Activated CD4-positive, alpha-beta T cell treated with anti-CD3 and anti-CD28 coated beads, Interleukin-2, Interleukin-4, amounts not matched to agents 100 ng/mL and 50 ng/mL, durations not matched to agents 16 hours and 8 hours (primary cell): Measurements from ENCODE around the gene ACACB.
A peak's percentile ranks its signal among the peaks of the same experiment; 100 is the strongest.
"Not testable (repeated sequence)": the region's sequence is repeated elsewhere in the genome, so short reads cannot be mapped to it uniquely, and the experiment has no call there.

Experiments used
- DNase-seq: peaks from one replicate; pipeline ENCODE4 v3.0.0-alpha.2; 2020; ENCODE audit warnings: low spot score

ACACB gene

DNA sequence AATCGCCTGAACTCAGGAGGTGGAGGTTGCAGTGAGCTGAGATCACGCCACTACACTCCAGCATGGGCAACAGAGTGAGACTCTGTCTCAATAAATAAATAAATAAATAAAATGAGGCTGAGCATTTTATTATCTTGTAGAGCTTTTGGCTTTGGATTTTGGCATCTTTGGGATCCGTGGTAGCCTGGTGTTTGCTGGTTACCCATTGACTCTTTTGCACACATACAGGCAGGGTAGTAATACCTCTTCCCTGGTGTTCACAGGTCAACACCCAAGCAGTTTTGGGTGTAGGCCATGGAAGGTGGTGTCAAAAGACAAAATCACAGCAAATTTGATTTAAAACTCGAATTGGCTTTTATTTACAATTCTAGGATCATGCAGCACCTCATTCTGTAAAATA, 27.8 kb downstream of the ACACB start:
- DNase-seq: no peak

DNA sequence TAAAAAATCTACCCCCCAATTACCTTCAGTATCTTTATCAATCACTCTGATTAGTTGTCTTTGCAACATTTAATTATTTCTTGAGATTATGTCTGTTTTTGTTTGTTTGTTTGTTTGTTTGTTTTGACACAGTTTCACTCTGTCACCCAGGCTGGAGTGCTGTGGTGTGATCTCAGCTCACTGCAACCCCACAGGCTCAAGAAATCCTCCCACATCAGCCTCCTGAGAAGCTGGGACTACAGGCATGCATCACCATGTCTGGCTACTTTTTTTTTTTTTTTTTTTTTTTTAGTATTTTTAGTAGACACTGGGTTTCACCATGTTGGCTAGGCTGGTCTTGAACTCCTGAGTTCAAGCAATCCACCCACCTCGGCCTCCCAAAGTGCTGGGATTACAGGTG, 30.7 kb downstream of the ACACB start:
- DNase-seq: not testable (repeated sequence)

DNA sequence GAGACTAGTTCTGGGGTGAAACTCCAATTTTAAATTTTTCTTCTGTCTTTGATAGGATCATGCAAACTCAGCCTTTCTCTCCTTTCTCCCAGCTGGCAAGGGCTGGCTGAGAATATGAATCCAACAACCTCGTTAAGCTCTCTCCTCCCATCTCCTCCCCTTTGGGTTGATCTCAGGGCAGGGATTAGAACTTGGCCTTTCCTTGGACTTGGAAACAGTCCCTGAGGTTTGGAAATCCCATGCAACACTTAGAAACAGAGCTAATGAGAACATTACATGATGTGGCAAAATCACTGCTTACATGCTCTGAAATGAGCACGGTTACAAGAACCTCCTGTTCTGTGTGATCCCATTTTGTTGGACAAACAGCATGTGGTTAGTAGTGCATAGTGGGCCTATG, 31.6 kb downstream of the ACACB start:
- DNase-seq: no peak

DNA sequence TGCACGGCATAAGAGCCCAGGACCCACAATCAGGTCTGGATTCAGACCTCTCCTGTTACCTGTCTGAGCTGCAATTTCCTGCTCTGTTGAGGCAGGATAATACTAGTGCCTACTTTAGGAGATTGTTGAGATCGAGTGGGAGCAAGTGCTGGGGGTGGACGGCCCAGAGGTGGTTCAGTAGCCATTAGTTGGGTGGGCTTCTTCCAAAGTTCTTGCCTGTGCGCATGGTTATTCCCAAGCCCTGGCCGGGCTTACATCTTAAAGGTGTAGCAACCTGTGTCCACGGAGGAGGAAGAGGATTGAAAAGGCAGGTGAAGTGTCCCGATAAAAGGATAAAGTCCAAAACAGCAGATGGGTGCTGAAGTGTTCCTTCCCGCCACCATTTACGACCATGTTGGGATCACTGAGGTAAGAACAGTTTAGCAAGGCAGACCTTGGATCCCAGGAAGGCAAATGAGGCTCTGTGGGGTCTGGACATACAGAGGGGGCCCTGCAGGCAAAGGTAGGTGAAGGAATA, 33.8 kb downstream of the ACACB start:
- DNase-seq: no peak

DNA sequence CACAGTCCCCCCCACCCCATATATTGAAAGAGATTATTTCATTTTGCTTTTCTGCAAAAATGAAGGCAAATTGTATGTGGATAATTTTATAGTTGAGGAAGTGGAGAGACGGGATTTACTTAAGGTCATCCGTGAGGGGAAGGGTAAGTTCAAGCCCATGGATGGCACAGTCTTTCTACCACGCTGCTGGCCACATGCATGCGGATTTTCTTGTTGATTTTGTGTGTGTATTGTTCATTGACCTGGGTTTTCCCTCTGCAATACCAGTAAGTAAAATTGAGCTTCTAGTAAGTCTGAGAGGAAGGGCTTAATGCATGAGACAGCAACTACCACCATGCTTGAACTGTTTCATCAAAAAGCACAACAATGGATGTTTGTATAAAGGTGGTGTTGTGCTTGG, 35.1 kb downstream of the ACACB start:
- DNase-seq: no peak

DNA sequence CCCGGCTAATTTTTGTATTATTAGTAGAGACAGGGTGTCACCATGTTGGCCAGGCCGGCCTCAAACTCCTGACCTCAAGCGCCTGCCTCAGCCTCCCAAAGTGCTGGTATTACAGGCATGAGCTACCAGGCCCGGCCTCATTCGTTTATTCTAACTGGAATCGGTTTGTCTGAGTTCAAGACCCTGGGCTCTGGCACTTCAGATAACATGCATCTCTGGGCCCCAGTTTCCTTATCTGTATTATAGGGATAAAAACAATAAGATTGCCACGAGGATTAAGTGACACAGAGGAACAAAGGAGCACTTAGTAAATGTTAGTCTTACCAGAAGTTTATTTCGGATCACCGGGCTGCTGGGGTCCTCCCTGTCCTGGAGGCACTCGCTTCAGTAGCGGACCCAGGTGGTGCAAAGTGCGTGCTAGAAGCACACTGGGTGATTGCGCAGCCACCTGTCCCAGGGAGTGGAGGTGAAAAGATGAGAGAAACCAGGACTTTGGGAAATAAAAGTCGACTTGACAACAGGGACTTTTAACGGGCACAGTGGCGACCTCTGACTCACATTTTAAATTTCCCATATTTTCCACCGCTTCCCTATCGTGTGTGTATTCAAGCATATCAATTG, 37.5 kb downstream of the ACACB start:
- no peak for DNase-seq

DNA sequence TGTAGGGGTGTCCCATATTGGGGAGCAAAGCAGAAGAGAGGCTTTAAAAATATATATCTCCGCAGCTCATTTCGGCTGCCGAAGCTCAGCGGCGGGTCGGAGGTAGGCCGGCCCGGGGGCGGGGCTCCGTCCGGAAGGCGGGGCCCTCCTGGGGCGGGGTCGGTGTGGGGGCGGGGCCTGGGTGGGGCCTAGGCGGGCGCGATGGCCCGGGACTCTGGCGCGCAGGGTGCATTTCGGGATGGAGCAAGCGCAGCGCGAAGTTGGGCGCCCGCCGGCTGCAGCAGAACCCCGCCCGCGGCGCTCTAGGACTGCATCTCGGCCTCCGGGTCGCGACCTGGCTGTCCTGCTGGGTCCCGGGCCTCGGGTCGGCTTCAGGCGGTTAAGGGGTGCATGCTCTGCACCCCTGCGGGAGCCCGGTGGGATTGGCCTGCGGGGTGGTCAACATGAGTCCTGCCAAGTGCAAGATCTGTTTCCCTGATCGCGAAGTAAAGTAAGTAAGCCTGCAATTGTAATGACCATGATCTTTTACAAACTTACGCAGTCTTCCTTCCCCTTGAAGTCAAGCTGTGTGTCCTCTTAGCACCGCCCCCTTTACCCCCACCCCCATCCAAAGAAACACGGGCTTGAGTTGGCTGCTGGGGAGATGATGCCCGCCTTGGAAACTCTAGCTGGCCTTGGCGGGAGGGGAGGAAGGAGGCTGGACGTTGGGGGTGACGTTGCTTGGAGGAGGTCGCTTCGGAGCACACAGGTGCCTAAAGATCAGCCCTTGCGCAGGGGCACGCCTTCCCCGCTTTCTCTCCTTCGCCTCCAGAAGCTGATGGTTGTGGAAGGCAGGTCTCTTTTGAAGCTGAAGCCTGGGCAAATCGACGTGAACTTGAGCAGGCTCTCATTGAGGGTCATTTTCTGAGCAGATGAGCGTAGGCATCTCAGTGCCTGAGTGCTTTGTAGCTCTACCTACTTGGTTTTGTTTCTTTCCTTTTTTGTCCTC, 38.4 kb downstream of the ACACB start:
- DNase-seq: peak; percentile 84

DNA sequence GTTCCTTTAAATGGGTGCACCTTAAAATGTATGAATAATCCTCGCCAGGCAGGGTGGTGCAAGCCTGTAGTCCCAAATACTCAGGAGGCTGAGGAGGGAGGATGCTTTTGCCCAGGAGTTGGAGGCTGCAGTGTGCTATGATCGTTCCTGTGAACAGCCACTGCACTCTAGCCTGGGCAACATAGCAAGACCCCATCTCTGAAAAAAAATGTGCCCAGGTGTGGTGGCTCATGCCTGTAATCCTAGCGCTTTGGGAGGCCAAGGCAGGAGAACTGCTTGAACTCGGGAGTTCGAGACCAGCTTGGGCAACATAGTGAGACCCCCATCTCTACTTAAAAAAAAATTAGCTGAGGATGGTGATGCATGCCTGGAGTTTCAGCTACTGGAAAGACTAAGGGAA, 39.6 kb downstream of the ACACB start:
- DNase-seq: no peak

DNA sequence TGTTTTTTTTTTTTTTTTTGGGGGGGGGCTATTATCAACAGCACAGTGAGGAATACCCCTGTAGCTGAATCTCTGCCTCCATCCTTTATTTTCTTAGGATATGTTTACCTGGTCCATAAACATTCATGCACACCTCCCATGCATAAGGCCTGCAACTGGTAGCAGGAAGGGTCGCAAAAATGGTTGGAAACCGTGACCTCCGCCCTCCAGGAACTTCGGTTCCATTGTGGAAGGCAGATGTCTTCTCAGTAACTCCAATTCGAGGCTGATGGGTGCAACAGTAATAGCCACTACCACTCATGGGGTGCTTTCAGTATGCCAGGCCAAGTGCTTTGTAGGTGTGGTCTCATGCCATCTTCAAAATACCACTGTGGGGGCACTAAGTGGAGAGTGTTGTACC, 40.2 kb downstream of the ACACB start:
- no peak for DNase-seq

DNA sequence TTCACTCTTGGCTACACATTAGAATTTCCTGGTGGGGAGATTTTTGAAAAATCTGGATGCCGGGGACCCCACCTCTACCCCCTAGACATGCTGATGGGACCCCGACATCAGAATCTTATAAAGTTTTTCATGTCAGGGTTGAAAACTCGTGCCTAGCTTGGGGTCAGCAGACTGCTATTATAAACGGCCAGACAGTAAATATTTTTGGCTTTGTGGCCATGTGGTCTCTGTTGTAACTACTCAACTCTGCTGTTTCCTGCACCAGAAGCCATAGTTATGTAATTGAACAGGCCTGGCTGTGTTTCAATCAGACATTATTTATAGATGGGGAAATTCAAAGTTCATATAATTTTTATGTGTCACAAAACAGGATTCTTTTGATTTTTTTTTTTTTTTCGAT, 41.6 kb downstream of the ACACB start:
- no peak for DNase-seq

DNA sequence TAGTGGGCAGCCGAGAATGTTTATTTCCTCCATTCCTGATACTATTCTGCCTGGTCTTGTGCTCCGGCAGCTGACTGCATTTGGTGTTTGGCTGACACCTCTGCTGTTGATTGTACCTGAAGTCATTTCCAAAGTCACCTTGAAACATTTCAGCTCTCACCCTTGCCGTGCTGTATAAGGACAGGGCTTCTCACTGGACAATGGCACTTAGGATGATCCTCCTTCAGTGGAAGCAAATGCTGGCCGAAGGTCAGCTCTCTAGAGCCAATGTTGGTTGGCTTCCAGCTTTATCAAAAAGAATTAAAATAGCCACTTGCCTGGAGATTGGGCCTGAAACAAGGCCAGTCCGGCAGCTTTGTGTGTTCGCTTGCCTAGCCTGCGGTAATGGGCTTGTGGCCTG, 44.0 kb downstream of the ACACB start:
- DNase-seq: no peak

DNA sequence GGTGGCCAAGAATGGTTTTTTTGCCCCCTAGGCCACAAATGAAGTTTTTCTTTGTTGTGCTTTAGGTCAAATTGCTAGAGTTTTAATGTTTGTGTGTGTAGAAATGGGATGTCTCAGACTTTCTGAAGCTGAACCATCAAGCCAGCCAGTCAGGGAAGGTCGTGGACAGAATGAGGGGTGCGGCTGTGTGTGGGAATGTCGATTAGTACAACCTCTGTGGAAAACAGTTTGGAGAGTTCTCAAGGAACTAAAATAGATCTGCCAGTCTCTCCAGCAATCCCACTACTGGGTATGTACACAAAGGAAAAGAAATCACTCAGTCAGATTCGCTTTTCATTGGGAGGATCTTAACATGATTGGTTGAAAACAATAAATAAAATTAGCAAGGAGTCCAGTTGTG, 44.5 kb downstream of the ACACB start:
- no peak for DNase-seq

DNA sequence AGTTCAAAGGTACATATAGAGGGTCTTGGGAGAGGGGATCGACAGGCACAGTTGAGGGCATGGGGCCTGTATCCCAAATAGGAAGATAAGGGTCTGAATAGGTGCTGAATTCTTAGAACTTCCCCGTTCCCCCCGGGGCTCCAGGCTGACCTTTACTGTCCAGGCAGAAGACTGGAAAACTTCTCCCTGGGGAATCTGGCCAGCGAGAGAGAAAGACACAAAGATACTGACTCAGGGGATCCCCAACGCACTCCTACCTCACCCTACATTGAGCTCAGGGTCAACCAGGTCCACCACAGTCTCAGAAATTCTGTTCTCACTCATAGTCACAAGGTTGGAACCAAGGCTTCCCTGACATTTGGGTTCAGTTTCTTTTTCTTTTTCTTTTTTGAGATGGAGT, 46.2 kb downstream of the ACACB start:
- no peak for DNase-seq

DNA sequence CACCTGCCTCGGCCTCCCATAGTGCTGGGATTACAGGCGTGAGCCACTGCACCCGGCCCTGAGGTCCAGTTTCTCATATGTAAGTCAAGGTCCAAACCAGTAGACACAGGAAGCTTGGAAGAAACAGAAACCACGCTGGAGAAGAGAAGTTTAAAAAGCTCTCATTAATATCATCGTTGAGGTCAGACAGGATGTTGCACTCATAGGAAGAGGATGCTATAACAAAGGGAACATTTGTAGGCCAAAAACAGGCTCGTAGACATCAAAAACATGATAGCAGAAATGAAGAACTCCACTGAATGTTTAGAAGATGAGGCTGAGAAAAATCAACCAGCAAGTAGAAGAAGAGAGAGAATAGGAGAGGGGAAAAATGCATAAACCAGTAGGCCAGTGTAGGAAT, 46.8 kb downstream of the ACACB start:
- DNase-seq: no peak

DNA sequence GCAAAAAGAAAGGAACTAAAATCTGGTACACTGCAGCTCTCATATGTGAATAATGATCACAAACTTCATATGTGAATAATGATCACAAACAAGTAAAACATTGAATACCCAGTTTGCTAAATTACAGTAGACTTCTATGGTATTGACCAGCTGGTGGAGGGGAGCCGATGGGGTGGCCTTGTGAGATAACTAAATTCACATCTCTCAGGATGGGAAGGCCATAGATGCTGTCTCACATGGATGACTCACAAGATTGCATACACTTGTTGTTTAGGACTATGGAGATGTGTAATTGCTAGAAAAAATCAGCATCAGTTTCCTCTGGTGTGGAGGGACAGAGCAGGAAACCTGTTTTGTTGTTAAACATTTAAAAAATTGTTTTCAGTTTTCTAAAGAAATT, 49.2 kb downstream of the ACACB start:
- no peak for DNase-seq

DNA sequence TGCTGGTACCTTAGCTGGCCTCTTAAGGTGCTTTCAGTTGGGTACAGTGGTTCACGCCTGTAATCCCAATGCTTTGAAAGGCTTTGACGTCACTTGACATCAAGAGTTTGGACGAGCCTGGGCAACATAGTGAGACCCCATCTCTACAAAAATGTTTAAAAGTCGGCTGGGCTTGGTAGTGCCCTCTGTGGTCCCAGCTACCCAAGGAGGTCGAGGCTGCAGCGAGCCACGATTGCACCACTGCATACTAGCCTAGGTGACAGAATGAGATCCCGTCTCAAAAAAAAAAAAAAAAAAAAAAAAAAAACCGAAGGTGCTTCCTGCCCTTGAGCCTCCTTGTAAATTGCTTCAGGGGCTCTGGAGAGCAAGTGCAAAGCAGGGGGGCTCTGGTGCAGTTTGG, 50.0 kb downstream of the ACACB start:
- DNase-seq: no peak

DNA sequence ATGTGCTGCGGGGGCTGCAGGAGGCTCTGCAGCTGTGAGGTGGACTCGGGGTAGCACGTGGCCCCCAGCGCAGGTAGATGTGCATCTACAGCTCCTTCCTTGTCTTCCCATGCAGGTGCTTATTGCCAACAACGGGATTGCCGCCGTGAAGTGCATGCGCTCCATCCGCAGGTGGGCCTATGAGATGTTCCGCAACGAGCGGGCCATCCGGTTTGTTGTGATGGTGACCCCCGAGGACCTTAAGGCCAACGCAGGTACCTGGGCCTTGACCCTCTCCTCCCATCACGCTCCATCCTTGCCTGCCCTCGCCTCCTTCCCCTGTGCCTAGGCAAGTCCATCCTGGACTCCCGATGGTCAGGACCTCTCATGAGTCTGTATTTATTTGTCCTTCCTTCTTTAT, 51.4 kb downstream of the ACACB start:
- no peak for DNase-seq

DNA sequence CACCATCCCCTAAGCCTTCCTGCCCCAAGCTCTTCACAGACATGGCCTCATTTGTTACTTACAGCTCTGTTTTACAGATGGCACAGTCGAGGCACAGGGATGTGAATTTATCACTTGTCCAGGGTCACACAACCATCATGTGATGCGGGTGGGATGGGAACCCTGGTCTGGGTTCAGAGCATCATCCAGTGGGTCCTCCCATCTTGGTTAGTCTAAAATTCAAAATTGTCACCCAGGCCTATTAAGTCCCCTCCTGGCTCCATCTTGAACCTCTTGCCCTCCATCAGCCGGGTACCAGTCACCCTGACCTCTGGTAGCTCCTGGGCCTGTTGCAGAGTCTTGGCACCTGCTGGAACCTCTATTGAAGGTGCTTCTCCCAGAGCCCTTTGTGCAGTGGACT, 52.9 kb downstream of the ACACB start:
- no peak for DNase-seq

DNA sequence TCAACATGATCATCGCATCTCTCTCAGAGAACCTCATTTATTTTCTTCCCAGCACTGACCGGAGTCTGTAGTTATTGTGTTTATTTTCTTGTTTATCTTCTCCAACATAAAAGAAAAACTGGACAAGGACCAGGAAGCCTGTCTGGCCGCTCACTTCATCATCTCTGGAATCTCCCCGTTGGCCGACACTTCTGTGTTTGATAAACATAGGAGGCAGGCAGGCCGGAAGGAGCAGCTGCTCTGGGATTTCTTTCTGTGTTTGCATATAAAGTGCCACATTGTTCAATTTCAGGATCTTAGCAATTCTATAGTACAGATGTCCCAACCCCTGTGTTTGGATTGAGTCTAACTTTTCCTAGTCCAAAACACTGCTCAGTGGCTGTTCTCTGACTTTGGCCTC, 53.3 kb downstream of the ACACB start:
- no peak for DNase-seq

DNA sequence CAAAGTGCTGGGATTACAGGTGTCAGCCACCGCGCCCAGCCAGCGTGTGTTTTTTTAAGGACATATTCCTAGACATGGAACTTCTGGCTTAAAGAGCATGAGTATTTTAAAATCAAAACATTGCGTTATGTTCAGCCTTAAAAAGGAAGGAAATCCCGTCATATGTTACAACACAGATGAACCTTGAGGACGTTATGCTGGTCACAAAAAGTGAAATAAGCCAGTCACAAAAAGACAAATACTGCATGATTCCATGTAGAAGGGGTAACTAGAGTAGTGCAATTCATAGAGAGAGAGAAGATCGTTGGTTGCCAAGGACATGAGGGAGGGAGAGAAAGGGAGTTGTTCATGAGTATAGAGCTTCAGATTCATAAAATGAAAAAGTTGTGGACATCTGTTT, 53.9 kb downstream of the ACACB start:
- no peak for DNase-seq

DNA sequence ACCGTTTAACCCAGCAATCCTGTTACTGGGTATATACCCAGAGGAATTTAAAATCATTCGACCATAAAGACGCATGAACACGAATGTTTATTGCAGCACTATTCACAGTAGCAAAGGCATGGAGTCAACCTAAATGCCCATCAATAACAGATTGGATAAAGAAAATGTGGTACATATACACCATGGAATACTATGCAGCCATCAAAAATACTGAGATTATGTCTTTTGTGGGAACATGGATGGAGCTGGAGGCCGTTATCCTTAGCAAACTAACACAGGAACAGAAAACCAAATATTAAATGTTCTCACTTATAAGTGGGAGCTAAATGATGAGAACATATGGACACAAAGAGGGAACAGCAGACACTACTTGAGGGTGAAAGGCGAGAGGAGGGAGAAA, 56.4 kb downstream of the ACACB start:
- DNase-seq: not testable (repeated sequence)

DNA sequence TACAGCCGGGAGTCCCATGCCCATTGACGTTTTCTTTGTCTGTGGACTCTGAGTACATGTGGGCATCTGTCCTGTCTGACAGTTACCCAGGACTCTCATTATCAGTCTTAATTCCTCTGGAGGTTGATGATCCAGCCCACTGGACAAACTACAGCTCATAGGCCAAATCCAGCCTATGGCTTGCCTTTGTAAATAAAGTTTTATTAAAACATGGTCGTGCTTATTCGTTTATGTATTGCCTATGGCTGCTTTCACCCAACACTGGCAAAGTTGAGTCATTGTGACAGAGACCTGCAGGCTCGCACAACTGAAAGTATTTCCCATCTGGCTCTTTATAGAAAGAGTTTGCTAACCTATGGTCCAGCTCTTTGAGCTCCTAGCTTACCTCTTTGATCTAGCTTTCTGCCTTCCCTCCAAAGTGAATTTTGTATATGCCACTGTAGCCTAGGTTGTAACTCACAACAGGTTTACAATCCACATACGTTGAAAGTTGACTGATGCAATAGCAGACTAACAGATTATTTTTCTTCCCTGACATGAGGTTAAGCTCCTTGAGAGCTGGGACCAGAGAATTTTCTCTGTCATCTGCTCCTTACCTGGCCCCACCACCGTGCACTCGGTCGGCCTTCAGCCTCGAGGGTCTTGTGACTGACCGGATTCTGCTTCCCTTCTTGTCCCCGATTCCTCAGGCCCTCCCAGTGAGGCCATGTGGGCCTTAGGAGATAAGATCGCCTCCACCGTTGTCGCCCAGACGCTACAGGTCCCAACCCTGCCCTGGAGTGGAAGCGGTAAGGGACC, 57.3 kb downstream of the ACACB start:
- no peak for DNase-seq

DNA sequence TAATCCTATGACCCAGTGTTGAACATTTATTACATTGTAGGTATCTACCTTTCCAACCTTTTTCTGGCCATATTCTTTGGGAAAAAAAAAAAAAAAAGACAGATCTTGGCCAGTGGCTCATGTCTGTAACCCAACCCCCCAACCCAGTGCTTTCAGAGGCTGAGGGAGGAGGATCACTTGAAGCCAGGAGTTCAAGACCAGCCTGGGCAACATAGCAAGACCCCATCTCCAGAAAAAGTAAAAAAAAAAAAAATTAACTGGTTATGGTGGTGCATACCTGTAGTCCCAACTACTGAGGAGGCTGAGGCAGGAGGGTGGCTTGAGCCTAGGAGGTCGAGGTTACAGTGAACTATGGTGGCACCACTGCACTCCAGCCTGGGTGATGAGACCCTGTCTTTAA, 58.1 kb downstream of the ACACB start:
- DNase-seq: no peak
